ENCODE data around the gene IL23A.
A peak's percentile ranks its signal among the peaks of the same experiment; 100 is the strongest.
"Not testable (repeated sequence)": the region's sequence is repeated elsewhere in the genome, so short reads cannot be mapped to it uniquely, and the experiment has no call there.

The IL23A gene

DNA sequence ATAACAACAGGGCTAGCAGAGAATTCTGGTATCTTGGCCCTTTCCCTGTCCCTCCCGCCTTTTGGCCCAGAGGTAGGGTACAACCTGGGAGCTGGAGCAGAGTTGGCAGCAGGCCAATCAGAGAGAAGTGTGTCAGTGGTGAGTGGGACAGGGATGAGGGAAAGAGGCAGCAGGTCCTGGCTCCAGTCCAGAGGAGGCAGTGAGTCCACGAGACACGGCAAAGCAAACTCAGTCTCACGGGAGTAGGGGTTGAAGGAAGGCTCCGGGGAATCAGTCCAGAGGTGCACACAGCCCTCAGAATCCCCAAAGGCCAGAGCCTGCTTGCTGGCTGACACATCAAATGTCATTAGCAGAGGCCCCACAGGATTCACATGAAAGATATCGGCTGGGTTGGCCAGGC lies 12.2 kb upstream of the IL23A start:
- no peak for DNase-seq

DNA sequence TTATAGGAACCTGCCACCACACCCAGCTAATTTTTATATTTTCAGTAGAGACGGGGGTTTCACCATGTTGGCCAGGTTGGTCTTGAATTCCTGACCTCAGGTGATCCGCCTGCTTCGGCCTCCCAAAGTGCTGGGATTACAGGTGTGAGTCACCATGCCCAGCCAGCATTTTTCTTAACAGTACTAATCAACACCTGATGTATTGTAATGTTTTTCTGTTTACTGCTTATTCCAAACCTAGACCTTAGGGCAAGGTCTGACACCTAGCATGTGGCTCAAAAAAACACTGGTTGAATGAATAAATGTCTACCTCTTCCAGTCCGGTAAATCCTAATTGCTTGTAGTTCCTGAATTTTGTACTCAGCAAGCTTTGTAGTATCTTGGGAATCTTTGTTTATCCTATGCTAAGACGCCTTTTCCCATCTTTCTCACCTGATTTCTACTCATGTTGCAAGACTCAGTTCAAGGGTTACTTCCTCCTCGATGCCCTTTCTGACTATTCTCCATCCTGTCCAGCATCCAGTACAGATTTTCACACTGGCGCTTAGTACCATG lies 7.7 kb upstream of the IL23A start:
- DNase-seq = no peak

DNA sequence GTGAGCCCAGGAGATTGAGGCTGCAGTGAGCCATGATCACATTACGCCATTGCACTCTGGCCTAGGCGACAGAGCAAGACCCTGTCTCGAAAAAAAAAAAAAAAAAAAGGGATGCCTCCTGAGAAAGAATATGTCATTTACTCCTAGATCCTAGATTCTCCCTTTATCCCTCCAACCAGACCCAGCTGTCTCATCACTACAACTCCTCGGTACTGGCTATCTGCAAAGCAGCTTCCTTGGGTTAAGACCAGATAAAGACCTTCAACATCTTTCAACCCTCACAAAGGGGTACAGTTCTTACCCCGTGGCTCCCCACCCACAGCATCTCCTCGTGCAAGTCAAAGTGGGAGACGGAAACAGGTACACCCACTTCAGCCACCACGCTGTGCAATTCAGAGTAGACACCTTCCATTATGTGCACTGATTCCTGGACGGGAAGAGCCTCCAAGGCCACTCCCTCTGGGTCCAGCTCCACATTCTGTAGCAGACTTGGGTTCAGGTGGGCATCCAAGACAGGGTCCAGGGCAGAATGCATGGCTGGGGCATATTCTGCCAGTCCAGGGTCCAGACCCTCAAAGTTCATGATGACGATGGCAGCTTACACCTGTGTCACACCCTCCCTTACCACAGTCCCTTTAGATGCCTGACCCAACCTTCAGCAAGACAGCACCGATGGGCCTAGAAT lies 6.0 kb upstream of the IL23A start:
- DNase-seq = no peak

DNA sequence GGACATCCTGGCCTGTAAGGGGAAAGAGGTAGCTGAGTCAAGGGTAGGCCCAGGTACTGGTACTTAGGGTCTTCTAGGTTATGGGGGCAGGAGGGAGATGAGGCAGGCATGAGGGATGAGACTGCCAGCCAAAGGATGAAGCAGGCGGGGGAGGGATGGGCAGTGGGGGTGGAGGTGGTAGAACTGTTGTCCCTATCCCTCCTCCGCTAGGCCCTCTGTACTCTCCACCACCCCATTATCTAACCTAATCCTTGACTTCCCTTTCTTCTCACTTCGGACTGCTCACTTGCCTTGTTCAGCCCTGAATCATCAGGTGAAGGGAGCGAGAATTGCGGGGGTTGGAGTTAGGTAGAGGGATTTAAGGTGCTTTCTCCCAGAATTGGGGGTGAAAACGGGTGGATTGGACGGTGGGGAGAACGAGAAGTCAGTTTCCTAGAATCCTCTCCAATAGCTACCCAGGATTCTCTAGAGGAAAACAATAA lies 5.4 kb upstream of the IL23A start:
- no peak for DNase-seq

DNA sequence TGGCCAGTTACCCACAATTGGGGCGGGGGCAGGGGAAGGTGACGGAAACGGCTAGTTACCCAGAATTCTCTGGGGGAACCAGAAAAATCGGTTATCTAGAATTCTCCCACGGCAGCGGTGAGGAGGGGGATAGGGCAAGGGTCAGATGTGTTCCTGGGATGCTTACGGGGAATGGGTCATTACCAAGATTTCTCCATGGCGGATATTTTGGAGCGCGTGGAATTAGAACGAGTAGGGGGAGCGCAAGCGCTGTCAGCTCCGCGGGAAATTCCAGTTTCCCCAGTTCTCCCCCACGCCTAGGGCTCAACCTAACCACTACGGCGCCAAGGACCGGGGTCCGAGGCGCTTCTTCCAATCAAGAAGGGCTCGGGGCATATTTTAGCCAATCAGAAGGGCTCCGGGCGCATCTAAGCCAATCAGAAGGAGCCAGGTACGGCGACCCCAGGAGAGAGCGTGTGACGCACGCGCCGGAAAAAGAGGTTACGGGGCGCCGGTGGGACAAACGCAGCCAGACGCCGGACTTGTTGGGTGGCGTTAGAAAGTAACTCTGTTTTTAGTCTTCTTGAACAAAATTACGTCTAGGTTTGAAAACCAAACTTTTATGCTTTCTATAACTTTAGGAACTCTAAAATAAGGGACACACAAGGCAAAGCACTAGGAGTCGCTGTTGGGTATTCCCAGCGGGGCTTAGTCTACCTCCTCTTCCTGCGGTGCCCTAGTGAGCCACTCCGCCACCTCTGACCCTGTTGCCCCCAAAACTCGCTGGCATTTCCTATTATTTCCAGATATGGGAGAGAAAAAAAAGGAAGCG lies 4.8 kb upstream of the IL23A start, which contains the start of gene PAN2:
PAN2 (minus strand) TSS at position 322 of the 811 bp plus-strand sequence. CDS start 906 bp downstream, outside the sequence.
- peak; percentile 99 for DNase-seq

DNA sequence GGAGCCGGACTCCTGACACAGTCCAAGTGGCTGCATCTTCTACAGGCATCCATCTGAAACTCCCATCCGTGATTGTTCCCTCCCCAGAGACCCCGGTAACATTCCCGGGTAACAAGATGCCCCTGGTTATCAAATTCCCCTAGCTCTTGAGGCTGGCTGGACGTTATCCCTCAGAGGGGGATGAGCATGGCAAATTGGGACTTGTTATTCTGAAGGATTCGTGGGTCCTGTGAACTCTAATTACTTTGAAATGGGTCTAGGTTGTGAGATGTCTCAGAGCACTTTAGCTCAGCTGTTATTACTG lies 4.2 kb upstream of the IL23A start:
- no peak for DNase-seq

DNA sequence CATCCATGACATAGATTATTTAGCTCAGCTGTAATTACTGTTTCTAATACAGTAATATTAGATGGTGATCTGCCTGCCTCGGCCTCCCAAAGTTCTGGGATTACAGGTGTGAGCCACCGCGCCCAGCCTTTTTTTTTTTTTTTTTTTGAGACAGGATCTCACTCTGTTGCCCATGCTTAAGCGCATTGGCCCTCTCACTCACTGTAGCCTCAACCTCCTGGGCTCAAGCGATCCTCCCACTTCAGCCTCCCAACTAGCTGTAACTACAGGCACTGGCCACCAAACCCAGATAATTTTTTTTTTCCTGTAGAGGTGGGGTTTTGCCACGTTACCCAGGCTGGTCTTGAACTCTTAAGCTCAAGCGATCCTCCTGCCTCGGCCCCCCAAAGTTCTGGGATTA lies 3.2 kb upstream of the IL23A start:
- not testable (repeated sequence) for DNase-seq

DNA sequence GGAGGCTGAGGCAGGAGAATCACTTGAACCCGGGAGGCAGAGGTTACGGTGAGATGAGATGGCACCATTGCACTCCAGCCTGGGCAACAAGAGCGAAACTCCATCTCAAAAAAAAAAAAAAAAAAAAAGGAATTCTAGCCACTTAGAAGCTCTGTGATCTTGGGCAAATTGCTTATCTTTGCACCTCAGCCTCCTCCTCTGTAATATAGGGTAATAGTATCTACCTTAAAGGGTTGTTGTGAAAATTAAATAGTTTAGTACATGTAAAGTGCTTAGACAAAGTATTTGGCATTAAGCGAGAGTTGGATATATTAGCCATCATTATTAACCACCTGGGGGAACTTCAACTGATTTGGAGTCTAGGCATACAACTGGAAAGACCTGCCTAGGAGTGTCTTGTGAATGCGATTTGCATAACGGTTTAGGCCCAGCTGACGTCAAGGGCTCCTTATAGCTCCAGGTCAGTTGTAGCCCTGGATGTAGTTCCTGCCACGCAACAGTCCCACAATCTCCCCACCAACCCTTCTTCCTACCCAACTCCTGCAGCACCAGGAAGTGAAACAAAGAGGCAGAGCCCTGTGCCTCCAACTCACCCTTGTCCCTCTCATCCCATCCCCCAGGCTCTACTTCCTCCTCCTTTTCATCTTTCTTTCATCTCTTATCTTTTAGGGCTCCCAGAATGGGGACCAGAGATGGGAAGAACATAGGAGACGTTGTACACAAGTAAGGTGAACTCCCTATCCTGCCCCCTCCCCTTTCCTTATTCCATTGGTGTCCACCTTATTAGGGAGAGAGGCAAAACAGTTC lies 2.1 kb upstream of the IL23A start:
- no peak for DNase-seq

DNA sequence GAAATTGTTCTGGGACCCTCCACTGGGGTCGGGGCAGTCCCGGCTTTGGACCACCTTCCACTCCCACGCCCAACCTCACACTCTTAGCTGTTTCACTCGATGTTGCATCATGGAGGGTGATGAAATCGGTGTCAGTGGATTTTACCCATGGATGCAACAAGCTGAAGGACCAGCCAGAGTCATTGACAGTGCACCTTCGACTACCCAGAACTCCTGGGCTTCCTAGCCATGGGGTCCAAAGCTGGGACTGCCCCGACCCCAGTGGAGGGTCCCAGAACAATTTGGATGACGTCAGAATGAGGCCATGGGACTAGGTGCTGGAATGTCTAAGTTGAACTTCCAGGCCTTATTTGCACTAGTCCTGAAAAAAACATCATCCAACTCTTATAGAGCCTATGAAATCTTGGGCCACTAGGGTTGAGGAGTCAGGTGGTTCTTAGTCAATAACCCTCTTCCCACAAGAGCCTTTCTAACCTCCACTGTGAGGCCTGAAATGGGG lies 882 bp upstream of the IL23A start:
- no peak for DNase-seq

DNA sequence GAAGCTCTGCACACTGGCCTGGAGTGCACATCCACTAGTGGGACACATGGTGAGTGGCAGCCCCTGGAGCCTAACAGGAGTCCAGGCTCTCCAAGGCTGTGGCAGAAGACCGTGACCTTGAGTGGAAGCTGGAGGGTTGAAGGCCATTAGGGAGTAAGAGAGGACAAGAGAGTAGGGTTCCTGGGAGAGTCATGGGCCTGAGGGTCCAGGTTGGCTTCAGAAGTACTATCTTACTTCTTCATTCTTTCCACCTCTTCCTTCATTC lies 406 bp downstream of the IL23A start:
- DNase-seq = no peak

DNA sequence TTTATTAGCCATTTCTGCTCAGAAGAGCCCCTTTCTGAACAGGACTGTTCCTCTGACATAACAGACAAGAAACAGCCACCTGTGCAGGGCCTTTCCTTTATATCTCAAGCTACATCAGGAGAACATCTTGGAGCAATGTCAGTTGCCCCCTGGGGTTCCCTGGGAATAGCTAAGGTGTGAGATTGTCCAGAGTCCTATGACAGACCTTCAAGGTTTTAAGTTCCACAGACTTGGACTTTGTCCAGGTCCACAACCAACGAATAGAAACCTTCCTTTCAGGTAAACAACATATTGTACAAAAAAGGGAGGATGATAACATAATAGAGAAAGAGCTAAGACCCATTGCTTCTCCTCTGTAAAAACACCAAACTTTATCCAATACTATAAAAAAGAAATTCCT lies 2.9 kb downstream of the IL23A start:
- DNase-seq = no peak

DNA sequence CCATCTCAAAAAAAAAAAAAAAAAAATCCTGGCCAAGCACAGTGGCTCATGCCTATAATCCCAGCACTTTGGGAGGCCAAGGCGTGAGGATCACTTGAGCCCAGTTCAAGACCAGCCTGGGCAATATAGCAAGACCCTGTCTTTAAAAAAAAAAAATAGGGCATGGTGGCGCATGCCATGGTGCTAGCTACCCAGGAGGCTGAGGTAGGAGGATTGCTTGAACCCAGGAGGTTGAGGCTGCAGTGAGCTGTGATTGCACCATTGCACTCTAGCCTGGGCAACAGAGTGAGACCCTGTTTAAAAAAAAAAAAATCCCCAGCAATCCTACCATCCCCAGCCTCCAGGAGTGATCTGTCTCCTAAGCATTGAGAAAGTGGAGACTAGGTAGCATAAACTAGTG lies 3.6 kb downstream of the IL23A start:
- not testable (repeated sequence) for DNase-seq

DNA sequence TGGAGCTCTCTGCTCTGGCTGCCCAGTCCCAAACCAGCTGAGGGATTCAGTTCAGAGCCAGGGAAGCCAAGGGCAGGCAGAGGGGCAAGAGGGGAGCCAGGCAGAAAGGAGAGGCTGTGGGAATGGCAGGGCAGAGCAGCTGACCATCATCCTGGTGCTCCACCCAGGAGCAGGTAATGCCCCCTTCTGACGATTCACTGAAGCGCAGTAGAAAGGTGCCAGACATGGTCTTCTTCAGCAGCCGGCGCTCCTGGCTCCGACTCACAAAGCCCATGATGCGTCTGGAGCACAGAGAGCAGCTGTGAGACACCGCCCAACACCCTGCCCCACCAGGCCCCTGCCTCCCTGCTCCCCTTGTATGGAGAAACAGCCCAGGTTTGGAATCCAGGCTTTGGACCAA lies 8.0 kb downstream of the IL23A start:
- no peak for DNase-seq

DNA sequence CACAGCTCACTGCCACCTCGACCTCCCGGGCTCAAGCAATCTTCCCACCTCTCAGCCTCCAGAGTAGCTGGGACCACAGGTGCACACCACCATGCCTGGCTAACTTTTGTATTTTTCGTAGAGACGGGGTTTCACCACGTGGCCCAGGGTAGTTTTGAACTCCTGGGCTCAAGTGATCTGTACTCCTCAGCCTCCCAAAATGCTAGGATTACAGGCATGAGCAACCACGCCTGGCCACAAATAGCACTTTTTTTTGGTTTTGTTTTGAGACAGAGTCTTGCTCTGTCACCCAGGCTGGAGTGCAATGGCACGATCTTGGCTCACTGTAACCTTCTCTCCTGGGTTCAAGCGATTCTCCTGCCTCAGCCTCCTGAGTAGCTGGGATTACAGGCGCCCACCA lies 8.6 kb downstream of the IL23A start:
- DNase-seq = not testable (repeated sequence)

DNA sequence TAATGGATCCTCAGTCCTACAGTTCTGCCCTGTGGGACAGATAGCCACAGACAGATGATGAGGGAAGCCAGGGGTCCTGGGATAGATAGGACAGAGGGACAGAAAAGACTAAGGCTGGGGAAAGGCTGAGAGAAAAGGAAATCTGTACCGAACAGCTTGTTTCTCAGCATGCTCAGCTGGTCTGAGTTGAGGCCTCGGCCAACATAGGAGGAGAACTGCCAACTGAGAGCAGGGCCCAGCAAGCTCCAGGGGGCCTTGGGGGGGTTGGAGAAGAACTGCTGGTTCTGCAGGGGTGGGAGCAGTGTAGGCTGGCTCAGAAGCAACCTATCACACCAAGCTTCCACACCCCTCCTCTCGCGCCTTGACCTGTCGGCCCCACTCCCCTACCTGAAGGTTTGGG lies 10.1 kb downstream of the IL23A start:
- no peak for DNase-seq

DNA sequence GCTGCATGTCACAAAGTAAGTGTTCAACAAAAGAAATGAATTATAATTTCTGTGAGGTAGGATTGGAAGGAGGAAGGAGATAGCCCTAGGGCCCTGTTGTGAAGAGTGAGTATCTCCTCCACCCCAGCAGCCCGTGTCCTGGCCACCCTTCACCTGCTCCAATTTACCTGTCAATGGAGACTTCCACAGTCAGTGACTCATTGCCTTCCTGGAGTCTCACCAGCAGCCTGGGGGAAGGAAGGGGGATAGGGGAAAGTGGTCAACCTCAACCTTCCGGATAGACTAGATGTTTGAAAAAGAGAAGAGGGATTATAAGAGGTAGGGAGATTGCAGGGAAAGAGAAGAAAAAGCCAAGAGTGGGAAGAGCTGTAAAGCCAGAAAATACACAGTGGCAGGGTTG lies 12.0 kb downstream of the IL23A start:
- DNase-seq = no peak

DNA sequence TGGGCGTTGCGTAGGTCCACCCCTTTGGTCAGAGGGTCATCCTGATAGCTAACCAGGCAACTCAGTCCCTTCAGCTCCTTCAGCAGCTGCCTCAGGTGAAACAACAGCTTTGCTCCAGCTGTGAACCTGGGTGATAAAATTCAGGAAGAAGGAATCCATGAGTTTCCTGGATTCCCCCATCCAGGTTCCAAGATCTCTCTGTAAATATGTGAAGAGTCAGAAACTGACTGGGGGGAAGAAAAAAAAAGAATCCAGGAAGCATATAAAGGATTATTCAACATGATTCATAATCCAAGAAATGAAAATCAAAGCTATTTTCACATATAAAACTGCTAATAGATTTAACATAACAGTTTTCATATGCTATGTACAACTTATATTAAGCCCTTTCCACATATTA lies 12.6 kb downstream of the IL23A start:
- DNase-seq = no peak

DNA sequence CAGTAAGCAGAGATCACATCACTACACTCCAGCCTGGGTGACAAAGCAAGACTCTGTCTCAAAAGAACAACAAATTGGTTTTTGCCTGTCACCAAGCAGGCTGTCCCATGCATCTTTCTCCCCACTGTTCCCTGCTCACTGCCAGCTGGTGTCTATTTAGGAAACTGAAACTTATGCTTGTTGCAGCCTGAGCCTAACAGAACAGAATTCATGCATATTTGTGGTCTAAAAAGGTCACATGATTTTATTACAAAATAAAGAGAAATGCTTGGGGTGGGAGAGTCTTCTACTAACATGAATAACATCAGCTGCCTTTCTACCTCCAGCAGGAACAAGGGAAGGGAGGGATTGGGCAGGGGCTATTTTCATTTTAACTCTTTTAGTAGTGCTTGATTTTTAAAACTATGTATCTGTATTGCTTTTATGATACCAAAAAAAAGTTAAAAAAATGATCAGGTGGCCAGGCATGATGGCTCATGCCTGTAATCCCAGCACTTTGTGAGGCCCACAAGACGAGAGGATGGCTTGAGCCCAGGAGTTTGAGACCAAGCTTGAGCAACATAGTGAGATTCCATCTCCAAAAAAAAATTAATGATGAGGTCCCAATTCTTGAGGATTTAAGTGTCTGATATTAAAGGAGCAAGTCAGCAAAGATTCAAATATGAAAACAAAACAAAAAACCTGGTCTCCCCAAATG lies 20.3 kb downstream of the IL23A start:
- DNase-seq = no peak

DNA sequence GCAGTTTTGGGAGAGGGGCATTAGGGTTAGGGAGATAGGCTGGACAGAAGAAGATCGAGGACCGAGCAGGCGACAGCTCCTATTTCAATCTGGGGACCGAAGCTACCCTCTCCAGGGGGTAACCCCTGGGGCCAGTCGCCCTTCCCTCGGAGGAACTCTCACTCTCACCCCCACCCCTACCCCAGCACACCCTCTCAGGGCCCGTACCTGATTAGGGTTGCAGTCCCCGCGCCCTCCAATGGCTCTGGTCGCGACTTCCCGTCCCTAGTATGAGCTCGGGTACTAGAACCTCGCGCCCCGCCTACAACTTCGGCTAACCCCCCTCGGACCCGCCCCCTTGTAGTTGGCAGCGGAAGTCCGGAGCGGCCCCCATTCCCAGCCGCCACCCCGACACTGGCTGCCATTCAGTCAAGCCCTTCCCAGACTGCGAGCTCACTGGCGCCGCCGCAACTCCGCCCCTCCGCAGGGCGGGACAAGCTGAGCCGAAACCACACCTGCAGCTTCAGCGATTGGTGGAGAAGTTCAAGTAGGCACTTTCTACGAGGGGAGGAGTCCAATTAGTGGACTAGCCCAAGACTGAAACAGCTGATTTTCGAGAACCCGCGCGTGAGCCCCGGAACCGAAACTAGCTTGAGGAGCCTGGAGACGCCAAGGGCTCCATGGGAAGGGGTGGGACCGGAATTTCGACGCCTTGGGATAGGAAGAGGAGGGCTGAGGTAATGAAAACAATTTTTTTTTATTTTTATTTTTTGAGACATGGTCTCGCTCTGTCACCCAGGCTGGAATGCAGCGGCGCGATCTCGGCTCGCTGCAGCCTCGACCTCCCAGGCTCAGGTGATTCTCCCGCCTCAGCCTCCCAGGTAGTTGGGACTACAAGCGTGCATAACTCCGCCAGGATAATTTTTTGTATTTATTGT lies 21.4 kb downstream of the IL23A start, which contains the start of gene STAT2:
STAT2 (minus strand) TSS at position 257 of the 917 bp plus-strand sequence. CDS start 3,536 bp downstream, outside the sequence.
- DNase-seq = peak; percentile 98

DNA sequence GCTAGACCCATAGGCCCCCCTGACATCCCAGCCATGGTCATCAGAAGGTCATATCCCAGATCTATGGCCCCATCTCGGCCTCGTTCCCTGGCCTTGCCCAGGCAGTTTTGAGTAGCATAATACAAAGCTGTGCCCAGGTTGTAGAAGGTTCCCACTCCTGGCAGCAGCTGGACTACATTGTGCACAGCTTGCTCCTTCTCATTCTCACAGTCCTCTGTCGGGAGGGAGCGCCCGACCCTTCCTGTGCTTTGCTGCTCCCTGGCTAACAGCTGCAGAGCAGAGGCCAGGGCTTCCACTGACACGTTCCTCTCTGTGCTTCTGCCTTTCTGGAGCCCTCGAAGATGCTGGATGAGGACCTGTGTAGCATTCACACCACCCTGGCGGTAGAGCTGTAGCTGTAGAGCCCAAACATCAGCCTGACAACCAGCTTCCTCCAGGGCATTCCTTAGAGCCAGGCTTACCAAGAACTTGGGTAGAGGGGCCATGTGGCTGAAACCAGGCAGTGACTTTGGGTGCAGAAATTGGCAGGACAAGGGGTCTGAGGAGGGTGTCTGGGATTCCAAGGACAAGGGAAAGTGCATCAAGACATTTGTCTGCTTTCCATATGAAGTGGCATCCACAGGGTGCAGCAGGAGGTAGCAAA lies 22.9 kb downstream of the IL23A start:
- DNase-seq = no peak

Measured in COR-L47 (cell line).